ENCODE results near the gene NR0B2.
"Not testable (repeated sequence)": the region's sequence is repeated elsewhere in the genome, so short reads cannot be mapped to it uniquely, and the experiment has no call there.

The NR0B2 gene

DNA sequence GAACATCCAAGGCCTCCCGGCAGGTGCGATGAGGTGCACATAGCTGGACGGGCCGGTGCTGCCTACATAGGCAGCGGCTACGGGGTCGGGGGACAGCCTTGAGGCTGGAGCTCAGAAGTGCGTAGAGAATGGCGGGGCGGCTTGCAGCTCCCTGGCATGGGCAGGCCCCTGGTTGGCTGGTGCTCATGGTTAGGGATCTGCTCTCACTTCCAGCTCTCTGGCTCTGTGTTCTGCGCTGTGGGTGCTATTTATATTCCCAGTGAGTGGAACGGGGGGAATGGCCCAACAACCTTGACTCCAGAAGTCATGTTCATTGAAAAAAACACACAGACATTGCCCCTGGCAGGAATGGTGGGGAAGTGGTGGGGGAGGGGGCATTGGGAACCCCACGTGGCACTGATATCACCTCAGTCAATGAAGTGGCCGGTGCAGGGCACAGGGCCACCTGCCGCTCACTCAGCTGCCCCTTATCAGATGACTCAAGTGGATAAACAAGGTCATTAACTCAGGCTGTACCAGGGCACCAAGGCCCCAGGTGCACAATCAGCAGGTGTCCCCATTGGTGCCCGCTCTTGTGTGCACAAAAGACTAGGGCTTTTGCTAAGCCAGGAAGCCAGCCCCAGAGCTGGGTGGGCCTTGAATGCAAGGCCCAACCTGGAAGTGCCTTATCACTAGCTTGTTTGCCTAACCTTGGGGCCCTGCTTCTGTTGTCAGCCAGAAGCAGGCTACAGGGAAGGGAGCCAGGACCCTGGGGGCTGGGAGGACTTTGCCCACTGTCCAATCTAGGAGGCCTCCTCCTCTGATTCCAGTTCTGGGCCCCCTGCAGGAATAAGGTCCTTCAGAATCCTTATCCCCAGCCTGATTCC is at the start of gene NR0B2:
TSS of gene NR0B2 (minus strand) at position 222 of the 866 bp plus-strand sequence. CDS start at position 187, 35 bp downstream.
- no peak for DNase-seq (ENCODE audit: low read depth, low spot score)

DNA sequence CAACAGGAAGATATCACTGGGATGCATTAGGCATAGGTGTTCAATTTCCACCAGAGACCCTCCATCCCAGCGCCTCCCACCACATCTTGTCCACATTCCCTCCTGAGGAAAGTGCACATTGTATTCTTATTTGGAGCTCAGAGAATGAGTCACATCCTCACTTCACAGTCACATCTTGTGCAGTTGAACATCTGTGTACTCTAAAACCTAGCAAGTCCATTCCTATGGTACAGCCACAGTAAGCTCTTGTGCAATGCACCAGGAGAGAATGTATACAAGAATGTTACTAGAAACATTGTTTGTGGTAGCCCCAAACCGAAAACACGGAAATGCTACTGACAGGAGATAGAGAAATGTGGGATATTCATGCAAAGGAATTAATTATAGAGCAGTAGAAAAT is 48.1 kb upstream of the NR0B2 start:
- DNase-seq (ENCODE audit: low read depth, low spot score): no peak

- no peak for DNase-seq (ENCODE audit: low read depth, low spot score)
These were observed 46.8 kb upstream of the NR0B2 start for GRCh38 chr1:26960625-26960966.

DNA sequence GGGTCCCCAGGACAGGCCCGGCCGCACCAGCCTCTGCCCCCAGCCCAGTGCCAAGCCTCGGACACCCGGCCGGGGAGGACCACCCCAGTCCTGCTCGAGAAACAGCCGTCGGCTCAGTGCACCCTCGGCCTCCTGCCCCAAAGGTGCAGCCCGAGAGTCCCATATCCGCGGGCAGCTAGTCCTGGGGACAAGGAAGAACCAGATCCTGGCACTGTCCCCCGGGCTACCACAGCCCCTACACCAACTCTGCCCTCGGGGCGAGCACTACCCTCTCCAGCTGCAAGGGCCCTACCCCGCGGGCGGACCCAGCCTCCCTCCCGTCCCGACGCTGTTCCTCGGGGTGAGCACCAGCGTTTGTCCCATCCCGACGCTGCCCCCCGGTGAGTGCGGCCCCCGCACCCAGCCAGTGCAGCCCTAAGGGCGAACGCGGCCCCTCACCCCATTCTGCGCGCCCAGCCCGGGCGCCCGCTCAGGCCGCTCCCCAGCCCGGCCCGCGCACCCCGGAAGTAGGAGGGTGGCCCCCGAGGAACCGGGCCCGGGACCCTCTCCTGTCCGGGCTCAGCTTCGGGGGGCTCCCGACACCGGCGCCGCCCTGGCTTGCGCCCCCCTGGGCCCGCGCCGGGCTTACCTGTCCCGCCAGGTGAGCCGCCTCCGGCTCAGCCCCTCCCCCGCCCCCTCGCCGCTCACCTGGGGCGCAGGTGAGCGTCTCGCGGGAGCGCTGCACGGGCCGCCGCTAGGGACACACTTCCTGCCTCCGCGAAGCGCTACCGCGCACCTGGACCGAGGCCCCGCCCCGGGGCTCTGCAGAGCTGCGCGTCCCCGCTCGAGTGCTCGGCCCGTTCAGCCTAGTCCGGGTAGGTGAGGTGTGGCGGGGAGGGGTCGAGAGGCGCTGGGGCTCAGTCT is 46.2 kb upstream of the NR0B2 start, which contains the start of gene KDF1:
TSS of gene KDF1 (minus strand) at position 747 of the 903 bp plus-strand sequence. CDS start 8,088 bp downstream, outside the sequence.
- peak; percentile 7 for DNase-seq (ENCODE audit: low read depth, low spot score)

DNA sequence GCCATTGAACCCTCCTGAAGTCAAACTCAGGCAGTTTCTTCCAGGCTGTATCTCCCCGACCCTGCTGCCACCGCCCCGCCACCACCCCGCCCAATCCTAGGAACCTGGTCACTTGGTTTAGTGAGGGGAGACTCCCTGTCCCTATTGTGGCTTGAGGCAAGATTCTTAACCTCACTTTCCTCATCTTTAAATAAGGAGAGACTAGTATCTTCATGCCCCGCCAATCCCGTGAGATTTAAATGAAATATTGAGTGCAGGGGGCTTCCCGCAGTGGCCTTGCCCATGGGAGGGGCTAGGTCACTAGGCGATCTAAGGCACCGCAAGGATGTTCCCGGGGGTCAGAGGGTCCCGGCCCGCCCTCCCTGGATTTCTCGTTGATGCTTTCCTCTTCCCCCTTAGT is 45.5 kb upstream of the NR0B2 start:
- DNase-seq (ENCODE audit: low read depth, low spot score): no peak

GRCh38 chr1:26957306-26957705 is 43.5 kb upstream of the NR0B2 start:
- DNase-seq (ENCODE audit: low read depth, low spot score): no peak

GRCh38 chr1:26956321-26956720 is 42.5 kb upstream of the NR0B2 start:
- DNase-seq (ENCODE audit: low read depth, low spot score): no peak

GRCh38 chr1:26953374-26953773 is 39.6 kb upstream of the NR0B2 start:
- DNase-seq (ENCODE audit: low read depth, low spot score): no peak

GRCh38 chr1:26951821-26952497 is 38.2 kb upstream of the NR0B2 start:
- no peak for DNase-seq (ENCODE audit: low read depth, low spot score)

- DNase-seq (ENCODE audit: low read depth, low spot score): no peak
These were observed 37.4 kb upstream of the NR0B2 start for GRCh38 chr1:26951216-26951615.

DNA sequence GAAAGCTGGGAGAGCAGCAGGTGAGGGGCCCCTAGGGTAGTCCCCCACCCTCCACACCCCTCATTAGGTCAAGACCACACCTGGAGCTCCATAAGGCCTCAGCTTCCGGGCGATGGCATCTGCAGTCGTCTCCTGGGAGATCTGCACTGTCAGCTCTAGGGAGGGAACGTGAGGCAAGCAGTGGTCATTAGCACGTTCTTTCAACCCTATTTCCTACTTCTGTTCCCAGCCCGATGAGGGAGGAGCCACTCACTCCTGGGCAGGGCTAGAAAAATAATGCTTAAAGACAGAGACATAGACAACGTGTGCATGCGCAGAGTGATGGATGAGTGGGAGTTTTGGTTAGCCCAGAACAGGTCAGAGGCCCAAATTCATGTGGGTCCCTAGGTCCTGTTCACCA is 36.8 kb upstream of the NR0B2 start:
- no peak for DNase-seq (ENCODE audit: low read depth, low spot score)

DNA sequence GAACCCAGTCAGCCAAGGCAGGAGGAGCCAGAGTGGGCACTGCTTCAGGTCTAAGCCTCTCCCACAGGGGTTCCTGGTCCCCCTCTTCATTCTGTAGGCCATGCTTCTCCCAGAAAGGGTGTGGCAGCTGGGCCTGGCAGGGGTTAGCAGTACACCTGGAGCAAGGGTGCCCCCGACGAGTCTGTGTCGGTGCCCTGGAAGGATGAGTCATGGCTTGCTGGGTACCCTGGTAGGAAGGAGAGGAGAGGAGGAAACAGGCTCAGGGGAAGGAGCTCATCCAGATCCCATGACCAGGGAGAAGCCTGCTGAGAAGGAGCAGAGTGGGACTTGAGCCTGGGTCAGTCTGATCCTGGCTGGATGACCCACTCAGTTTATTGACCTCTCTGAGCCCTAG is 36.1 kb upstream of the NR0B2 start:
- DNase-seq (ENCODE audit: low read depth, low spot score): no peak

DNA sequence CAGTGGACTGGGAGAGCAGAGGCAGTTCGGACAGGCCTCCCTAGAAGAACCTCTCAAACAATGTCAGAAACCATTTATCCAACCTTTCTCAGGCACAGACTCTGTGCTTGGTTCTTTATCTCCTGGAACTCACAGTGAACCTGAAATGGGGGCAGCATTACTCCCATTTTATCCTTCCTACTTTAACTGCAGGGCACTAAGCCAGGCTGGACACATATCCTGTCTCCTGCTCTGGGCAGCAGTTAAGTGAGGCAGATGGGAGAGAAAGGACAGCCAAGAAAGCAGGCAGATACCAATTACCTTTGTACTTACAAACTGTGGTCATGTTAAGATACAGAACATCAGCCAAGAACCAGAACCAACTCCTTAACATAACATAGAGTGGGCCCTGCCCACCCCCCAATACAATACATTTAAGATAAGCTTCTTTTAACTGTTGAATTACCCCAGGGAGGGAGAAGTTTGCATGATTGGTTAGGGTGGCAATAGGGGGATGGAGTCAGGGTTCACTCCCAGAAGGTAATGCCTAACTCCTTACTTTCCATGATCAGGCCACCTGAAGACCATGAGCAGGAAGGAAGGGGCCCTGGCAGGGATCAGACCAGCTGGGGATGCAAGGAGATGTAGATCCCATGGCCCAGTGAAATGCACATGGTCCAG is 35.6 kb upstream of the NR0B2 start:
- DNase-seq (ENCODE audit: low read depth, low spot score): no peak

GRCh38 chr1:26948725-26949057 is 34.9 kb upstream of the NR0B2 start:
- not testable (repeated sequence) for DNase-seq (ENCODE audit: low read depth, low spot score)

DNA sequence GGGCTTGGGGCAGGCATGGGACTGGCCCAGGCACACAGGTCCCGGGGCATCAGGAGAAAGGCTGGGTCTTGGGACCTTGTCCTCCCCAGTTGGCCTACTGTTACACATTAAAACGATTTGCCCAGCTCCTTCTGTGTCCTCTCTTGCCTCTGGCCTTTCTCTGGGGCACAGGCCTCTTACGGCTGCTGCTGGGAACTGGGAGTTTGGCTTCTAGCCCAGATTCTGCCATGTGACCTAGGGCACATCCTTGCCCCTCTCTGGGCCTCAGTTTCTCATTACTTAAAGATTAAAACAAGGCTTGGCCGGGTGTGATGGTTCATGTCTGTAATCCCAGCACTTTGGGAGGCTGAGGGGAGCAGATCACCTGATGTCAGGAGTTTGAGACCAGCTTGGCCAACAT is 32.5 kb upstream of the NR0B2 start:
- no peak for DNase-seq (ENCODE audit: low read depth, low spot score)

DNA sequence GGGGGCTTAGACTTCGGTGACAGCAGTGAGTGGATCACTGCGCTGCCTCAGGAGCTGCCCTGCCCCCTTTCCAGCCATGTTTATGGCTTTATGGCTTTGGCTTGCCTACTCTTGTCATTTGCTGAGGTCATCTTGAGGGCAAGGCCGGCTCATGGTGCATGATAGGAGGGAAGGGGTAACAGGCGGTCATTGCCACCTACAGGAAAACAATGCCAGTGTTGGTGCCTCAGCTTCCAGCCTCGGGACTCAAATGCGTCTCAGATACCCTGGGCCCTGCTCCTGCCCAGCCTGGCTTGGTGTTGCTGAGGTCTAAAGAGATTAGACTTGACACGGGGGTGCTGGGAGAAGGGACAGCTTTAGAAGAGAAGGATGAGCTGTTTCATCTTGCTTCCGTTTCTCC is 32.0 kb upstream of the NR0B2 start:
- no peak for DNase-seq (ENCODE audit: low read depth, low spot score)

- no peak for DNase-seq (ENCODE audit: low read depth, low spot score)
These were observed 31.4 kb upstream of the NR0B2 start for GRCh38 chr1:26945138-26945537.

GRCh38 chr1:26942656-26943055 is 28.9 kb upstream of the NR0B2 start:
- DNase-seq (ENCODE audit: low read depth, low spot score): no peak

- DNase-seq (ENCODE audit: low read depth, low spot score): no peak
These were observed 27.5 kb upstream of the NR0B2 start for GRCh38 chr1:26941311-26941710.

DNA sequence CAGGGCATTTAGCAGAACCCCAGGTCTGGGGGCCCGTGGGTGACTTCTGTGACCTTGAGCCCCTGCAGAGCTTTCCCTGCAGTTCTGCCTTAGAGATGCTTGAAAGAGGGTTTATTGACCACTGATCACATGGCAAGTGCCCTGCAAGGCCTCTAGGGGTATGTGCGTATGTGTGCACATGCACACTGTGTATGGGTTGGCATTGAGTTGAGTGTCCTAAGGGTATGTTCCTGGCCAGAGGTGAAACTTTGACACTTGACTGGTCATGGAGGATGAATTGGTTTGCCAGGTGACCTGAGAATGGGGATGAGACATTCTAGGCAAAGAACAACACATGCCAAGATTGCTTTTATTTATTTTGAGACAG is 24.9 kb upstream of the NR0B2 start:
- DNase-seq (ENCODE audit: low read depth, low spot score): no peak

DNA sequence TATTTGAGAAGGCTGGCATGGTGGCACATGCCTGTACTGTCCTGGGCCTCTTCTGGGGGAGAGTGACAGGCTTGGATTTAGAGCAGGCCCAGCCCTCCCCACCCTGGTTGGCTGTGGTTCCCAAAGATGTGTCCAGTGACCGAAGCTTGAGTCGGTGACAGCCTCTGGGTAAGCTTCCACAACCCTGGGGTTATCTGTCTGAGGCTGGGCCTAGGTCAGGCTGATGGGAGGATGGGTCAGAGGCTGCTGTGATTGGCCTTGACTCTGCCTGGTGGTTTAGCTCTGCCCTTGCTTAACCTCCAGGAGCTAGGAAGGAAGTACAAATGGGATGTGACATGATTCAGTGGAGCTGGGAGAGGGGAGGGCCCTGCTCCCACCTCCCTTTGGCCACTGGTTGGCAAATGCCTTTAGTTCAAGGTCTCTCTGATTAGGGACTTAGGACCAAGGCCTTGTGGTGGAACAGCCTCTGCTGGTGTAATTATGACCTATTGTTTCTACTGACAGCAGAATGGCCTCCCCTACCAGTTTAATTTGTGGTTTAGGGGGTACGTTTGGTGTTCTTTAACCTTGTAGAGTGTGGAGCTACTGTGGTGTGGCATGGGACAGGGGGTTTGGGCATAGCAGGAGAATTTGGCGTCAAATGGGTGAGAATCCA is 24.4 kb upstream of the NR0B2 start:
- no peak for DNase-seq (ENCODE audit: low read depth, low spot score)
